Measurements from ENCODE around the gene CEP85L.

The CEP85L gene

DNA sequence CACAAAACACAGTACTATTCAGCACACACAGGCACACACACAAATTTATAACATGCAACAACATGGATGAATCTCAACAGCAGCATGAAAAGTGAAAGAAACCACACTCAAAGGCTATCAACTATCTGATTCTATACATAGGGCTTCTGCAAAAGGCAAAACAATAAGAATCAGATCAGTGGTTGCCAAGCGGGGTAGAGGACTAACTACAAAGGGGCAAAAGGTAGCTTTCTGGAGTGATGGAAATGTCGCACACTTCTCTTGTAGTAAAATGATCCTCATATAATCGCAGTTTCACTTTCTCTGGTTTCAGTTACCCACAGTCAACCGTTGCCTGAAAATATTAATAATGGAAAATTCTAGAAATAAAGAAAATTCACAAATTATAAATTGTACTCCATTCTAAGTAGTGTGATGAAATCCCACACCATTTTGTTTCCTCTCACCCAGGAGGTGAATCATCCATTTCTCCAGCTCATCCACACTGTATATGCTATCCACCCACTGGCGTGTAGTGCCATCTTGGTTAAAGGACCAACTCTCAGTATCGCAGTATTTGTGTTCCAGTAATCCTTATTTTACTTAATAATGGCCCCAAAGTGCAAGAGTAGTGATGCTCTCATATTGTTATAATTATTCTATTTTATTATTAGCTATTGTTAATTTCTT lies 116.1 kb downstream of the CEP85L start:
- Histone ChIP-seq H3K9me3 (ENCODE audit: insufficient read depth, low read length, severe bottlenecking) (no peaks in the 10 kb centered on the region), H3K4me2 (ENCODE audit: insufficient read depth, low read length) (no peak overlapping the region), H3K36me3 (ENCODE audit: insufficient read depth, low read length) (peaks cover 4% of the 10 kb centered on the region; the same call in 1 of the 2 replicates), H3K27me3 (ENCODE audit: insufficient read depth, low read length, poor library complexity) (no peaks in the 10 kb centered on the region), H3K27ac (ENCODE audit: low read length) (no peak overlapping the region), H3K79me2 (ENCODE audit: insufficient read depth, low read length) (peaks cover 59% of the 10 kb centered on the region), H3K4me1 (ENCODE audit: insufficient read depth, low read length) (no peaks in the 10 kb centered on the region), H3K4me3 (ENCODE audit: low read depth in 1 of 2, low read length in 2 of 2) (no peak overlapping the region), H2AFZ (ENCODE audit: low read depth, low read length) (no peak overlapping the region), H3K9ac (ENCODE audit: low read depth, low read length) (no peak overlapping the region), H4K20me1 (ENCODE audit: insufficient read depth, low read length) (peaks cover 2% of the 10 kb centered on the region; the same call in 1 of the 2 replicates)
- no peak for ATAC-seq (ENCODE audit: insufficient read depth, low read depth)
- TF ChIP-seq, protein P1, sequence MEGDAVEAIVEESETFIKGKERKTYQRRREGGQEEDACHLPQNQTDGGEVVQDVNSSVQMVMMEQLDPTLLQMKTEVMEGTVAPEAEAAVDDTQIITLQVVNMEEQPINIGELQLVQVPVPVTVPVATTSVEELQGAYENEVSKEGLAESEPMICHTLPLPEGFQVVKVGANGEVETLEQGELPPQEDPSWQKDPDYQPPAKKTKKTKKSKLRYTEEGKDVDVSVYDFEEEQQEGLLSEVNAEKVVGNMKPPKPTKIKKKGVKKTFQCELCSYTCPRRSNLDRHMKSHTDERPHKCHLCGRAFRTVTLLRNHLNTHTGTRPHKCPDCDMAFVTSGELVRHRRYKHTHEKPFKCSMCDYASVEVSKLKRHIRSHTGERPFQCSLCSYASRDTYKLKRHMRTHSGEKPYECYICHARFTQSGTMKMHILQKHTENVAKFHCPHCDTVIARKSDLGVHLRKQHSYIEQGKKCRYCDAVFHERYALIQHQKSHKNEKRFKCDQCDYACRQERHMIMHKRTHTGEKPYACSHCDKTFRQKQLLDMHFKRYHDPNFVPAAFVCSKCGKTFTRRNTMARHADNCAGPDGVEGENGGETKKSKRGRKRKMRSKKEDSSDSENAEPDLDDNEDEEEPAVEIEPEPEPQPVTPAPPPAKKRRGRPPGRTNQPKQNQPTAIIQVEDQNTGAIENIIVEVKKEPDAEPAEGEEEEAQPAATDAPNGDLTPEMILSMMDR (IDR thresholded peaks at IDR 0.05; ENCODE audit: borderline replicate concordance, extremely low read depth, low read length, poor library complexity, severe bottlenecking), result no peak
- no peak for TF ChIP-seq EZH2 (IDR thresholded peaks at IDR 0.05; ENCODE audit: borderline replicate concordance, low read depth, low read length, severe bottlenecking)
- DNase-seq, result no peak

DNA sequence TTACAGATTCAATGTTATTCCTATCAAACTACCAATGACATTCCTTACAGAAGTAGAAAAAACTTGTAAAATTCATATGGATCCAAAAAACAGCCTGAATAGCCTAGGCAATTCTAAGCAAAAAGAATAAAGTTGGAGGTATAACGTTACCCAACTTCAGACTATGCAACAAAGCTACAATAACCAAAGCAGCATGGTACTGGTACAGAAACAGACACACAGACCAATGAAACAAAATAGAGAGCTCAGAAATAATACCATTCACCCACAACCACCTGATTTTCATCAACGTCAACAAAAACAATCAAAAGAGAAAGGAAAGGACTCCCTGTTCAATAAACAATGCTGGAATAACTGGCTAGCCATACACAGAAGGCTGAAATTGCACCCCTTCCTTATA lies 120.4 kb downstream of the CEP85L start:
- no peak for DNase-seq
- Histone ChIP-seq H3K4me3 (ENCODE audit: low read depth in 1 of 2, low read length in 2 of 2) (no peak overlapping the region), H3K36me3 (ENCODE audit: insufficient read depth, low read length) (no peaks in the 10 kb centered on the region), H2AFZ (ENCODE audit: low read depth, low read length) (no peak overlapping the region), H3K79me2 (ENCODE audit: insufficient read depth, low read length) (peaks cover 71% of the 10 kb centered on the region), H3K9me3 (ENCODE audit: insufficient read depth, low read length, severe bottlenecking) (no peaks in the 10 kb centered on the region), H4K20me1 (ENCODE audit: insufficient read depth, low read length) (0 out of 2 replicates have a peak, but pooled peaks cover 4% of the 10 kb centered on the region), H3K27me3 (ENCODE audit: insufficient read depth, low read length, poor library complexity) (no peaks in the 10 kb centered on the region), H3K4me2 (ENCODE audit: insufficient read depth, low read length) (no peak overlapping the region), H3K9ac (ENCODE audit: low read depth, low read length) (no peak overlapping the region), H3K4me1 (ENCODE audit: insufficient read depth, low read length) (no peaks in the 10 kb centered on the region), H3K27ac (ENCODE audit: low read length) (no peak overlapping the region)
- no peak for ATAC-seq (ENCODE audit: insufficient read depth, low read depth)
- TF ChIP-seq, protein P1 (IDR thresholded peaks at IDR 0.05; ENCODE audit: borderline replicate concordance, extremely low read depth, low read length, poor library complexity, severe bottlenecking), result no peak
- no peak for TF ChIP-seq EZH2 (IDR thresholded peaks at IDR 0.05; ENCODE audit: borderline replicate concordance, low read depth, low read length, severe bottlenecking)

DNA sequence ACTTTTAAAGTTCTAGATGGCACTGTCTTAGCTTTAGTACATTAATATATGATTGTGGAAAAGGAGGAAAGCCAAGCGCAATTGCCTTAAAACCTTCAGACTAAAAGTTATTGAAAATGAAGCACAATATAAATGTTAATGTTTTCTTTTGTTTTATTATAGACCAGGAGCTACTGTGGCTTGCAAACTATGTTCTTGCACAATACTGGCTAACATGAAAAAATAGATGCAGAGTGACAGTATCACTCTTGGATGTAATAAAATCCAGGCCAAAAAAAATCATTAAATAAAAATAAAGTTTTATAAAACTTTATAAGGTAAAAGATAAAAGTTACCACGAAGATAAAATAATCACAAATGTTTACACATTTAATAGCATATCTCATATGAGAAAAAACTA lies 121.6 kb downstream of the CEP85L start:
- Histone ChIP-seq H3K9ac (ENCODE audit: low read depth, low read length) (no peak overlapping the region), H3K9me3 (ENCODE audit: insufficient read depth, low read length, severe bottlenecking) (no peaks in the 10 kb centered on the region), H3K27me3 (ENCODE audit: insufficient read depth, low read length, poor library complexity) (no peaks in the 10 kb centered on the region), H4K20me1 (ENCODE audit: insufficient read depth, low read length) (0 out of 2 replicates have a peak, but pooled peaks cover 4% of the 10 kb centered on the region), H3K4me1 (ENCODE audit: insufficient read depth, low read length) (no peaks in the 10 kb centered on the region), H2AFZ (ENCODE audit: low read depth, low read length) (no peak overlapping the region), H3K4me3 (ENCODE audit: low read depth in 1 of 2, low read length in 2 of 2) (no peak overlapping the region), H3K36me3 (ENCODE audit: insufficient read depth, low read length) (peaks cover under 1% of the 10 kb centered on the region; the same call in 1 of the 2 replicates), H3K27ac (ENCODE audit: low read length) (no peak overlapping the region), H3K79me2 (ENCODE audit: insufficient read depth, low read length) (peaks cover 74% of the 10 kb centered on the region), H3K4me2 (ENCODE audit: insufficient read depth, low read length) (no peak overlapping the region)
- ATAC-seq (ENCODE audit: insufficient read depth, low read depth), result no peak
- DNase-seq, result no peak
- TF ChIP-seq, protein P1 (IDR thresholded peaks at IDR 0.05; ENCODE audit: borderline replicate concordance, extremely low read depth, low read length, poor library complexity, severe bottlenecking), result no peak
- TF ChIP-seq EZH2 (IDR thresholded peaks at IDR 0.05; ENCODE audit: borderline replicate concordance, low read depth, low read length, severe bottlenecking), result no peak
